Fibroblast of lung (primary cell): ENCODE measurements around the gene LAMA5. TPM values are rescaled to one million over a fixed set of nuclear protein-coding genes. Genes with fewer than 3 reads are reported as not detected.

ENCODE experiments used
- DNase-seq, 2 donors: peaks; one replicate each; pipeline versions ENCODE4 v3.0.0 to v3.0.0-alpha.2; 2010; ENCODE audit warnings: low read depth in 2 of 2
- H2AFZ ChIP-seq: 2 replicates; pipeline ENCODE4 v1.5.1; 2012; ENCODE audit warnings: low read length, control low read depth, inconsistent platforms
- H3K27ac ChIP-seq: 2 replicates; pipeline ENCODE4 v1.5.1; 2011; ENCODE audit warnings: low read length, control low read depth; ENCODE audit not compliant: insufficient read depth
- H3K27me3 ChIP-seq: 2 replicates; pipeline ENCODE4 v1.5.1; 2011; ENCODE audit warnings: mild to moderate bottlenecking, low read length; ENCODE audit not compliant: control insufficient read depth, insufficient read depth
- H3K36me3 ChIP-seq: 2 replicates; pipeline ENCODE4 v1.5.1; 2011; ENCODE audit warnings: low read length; ENCODE audit not compliant: control insufficient read depth, insufficient read depth
- H3K4me1 ChIP-seq: 2 replicates; pipeline ENCODE4 v1.5.1; 2011; ENCODE audit warnings: low read length; ENCODE audit not compliant: control insufficient read depth, insufficient read depth; ENCODE audit errors: extremely low read depth
- H3K4me2 ChIP-seq: 2 replicates; pipeline ENCODE4 v1.5.1; 2011; ENCODE audit warnings: low read length, control low read depth; ENCODE audit not compliant: insufficient read depth; ENCODE audit errors: extremely low read depth
- H3K4me3 ChIP-seq, 4 experiments: fragments of 200-600 bp in 1 of 4; sonication (generic) in 1 of 4; replicated peaks in 1 of 4; 2 replicates each; pipeline ENCODE4 v1.5.1; 2011 to 2016; ENCODE audit warnings: low read length in 4 of 4, low read depth in 3 of 4, mild to moderate bottlenecking in 3 of 4, control low read depth in 2 of 4, inconsistent platforms in 1 of 4, mixed read lengths in 1 of 4; ENCODE audit not compliant: insufficient read depth in 1 of 4; ENCODE audit errors: control extremely low read depth in 1 of 4
- H3K79me2 ChIP-seq: 2 replicates; pipeline ENCODE4 v1.5.1; 2012; ENCODE audit warnings: mild to moderate bottlenecking, low read length, inconsistent platforms; ENCODE audit not compliant: control insufficient read depth, insufficient read depth
- H3K9ac ChIP-seq: 2 replicates; pipeline ENCODE4 v1.5.1; 2011; ENCODE audit warnings: mild to moderate bottlenecking, low read length, control low read depth; ENCODE audit not compliant: insufficient read depth
- H3K9me3 ChIP-seq: 2 replicates; pipeline ENCODE4 v1.5.1; 2012; ENCODE audit warnings: low read depth, low read length; ENCODE audit not compliant: control insufficient read depth, insufficient read depth
- H4K20me1 ChIP-seq: 2 replicates; pipeline ENCODE4 v1.5.1; 2011; ENCODE audit warnings: low read length; ENCODE audit not compliant: control insufficient read depth, insufficient read depth; ENCODE audit errors: extremely low read depth
- CTCF ChIP-seq, 2 donors: IDR thresholded peaks in 1 of 2; conservative IDR thresholded peaks in 1 of 2; 1 replicate in 1 of 2; 2 replicates in 1 of 2; pipeline ENCODE4 v1.5.1; 2011 to 2012; ENCODE audit warnings: low read length in 2 of 2, control low read depth in 1 of 2, inconsistent platforms in 1 of 2, low read depth in 1 of 2, mild to moderate bottlenecking in 1 of 2
- EZH2 ChIP-seq: IDR thresholded peaks from 2 replicates; pipeline ENCODE4 v1.5.1; 2012; ENCODE audit warnings: low read length, control low read depth, mild to moderate bottlenecking; ENCODE audit errors: missing control alignments
- polyA plus RNA-seq, 2 donors: library from polyadenylated mRNA; depleted of rRNA in 1 of 2; stranded (reverse) in 1 of 2; unstranded in 1 of 2; fragments of >200 nt; gene quantifications; 2 replicates each; pipeline ENCODE4 v1.2.1, GENCODE V29; 2011 to 2012; ENCODE audit warnings: missing spikeins in 1 of 2
- total RNA-seq: library from RNA; depleted of rRNA; stranded (reverse); fragments of >200 nt; gene quantifications from 2 replicates; pipeline ENCODE4 v1.2.1, GENCODE V29; 2014

LAMA5 gene
- total and polyA plus RNA-seq, 2 donors (not counting 1 experiment from before 2014, with no cell fraction given): 1.5 to 81.6 TPM

- Histone ChIP-seq H2AFZ (no peak overlapping the region), H3K27ac (no peak overlapping the region), H3K79me2 (peaks cover 37% of the 10 kb centered on the region), H3K9ac (no peak overlapping the region), H4K20me1 (peaks cover 3% of the 10 kb centered on the region), H3K4me2 (peak overlapping the region; percentile 73), H3K9me3 (no peaks in the 10 kb centered on the region), H3K4me3 (peak overlapping the region in 1 of 4 experiments; percentile 85), H3K27me3 (no peaks in the 10 kb centered on the region), H3K36me3 (peaks cover 35% of the 10 kb centered on the region), H3K4me1 (peaks cover 4% of the 10 kb centered on the region)
- TF ChIP-seq CTCF (conservative IDR thresholded peaks at IDR 0.05 in 1 of 2, IDR thresholded peaks at IDR 0.05 in 1 of 2; ENCODE audit: low read depth in 1 of 2, low read length in 2 of 2) (no peak), EZH2 (no peak)
- no peak for DNase-seq
Measured at GRCh38 chr20:62305149-62305764, 61.9 kb downstream of the LAMA5 start.

- Histone ChIP-seq H2AFZ (no peak overlapping the region), H3K4me2 (peak overlapping the region; percentile 73), H3K4me3 (peak overlapping the region; percentile 76 to 92 (median 88)), H3K4me1 (peaks cover 4% of the 10 kb centered on the region), H3K27ac (peak overlapping the region; percentile 86), H3K36me3 (peaks cover 31% of the 10 kb centered on the region), H3K9me3 (no peaks in the 10 kb centered on the region), H3K27me3 (no peaks in the 10 kb centered on the region), H4K20me1 (peaks cover 3% of the 10 kb centered on the region), H3K9ac (no peak overlapping the region), H3K79me2 (peaks cover 37% of the 10 kb centered on the region)
- no peak for DNase-seq
- TF ChIP-seq EZH2 (no peak), CTCF (conservative IDR thresholded peaks at IDR 0.05 in 1 of 2, IDR thresholded peaks at IDR 0.05 in 1 of 2; ENCODE audit: low read depth in 1 of 2, low read length in 2 of 2) (no peak)
Measured at GRCh38 chr20:62304331-62305148, 62.6 kb downstream of the LAMA5 start.
